Activated gamma-delta T cell treated with anti-CD3 and anti-CD28 coated beads, Interleukin-2, amount 50 U/mL, for 16 hours (primary cell): ENCODE results near the gene TSPAN12.

Experiments
- DNase-seq: peaks from one replicate; pipeline ENCODE4 v3.0.0-alpha.2; 2020; ENCODE audit warnings: low read depth

The TSPAN12 gene

GRCh38 chr7:120743128-120743527 is 114.8 kb downstream of the TSPAN12 start:
- DNase-seq: no peak

DNA sequence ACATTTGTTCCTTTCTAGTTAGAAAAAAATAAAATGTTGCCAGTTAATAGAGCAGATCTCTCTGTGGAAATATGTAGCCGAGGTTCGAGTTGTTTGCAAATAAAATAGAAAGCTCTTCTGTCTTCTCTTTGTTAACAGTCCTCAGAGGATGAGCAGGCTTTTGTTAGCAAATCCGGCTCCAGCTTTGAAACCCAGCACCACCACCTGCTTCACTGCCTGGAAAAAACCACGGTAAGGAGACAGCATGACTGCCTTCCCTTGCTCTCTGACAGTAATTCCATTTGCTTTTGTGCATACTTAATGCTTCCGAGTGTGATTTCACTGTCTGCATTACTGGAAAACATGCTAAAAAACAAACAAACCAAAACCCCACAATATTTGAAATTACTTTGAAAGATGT is 115.6 kb downstream of the TSPAN12 start:
- no peak for DNase-seq

DNA sequence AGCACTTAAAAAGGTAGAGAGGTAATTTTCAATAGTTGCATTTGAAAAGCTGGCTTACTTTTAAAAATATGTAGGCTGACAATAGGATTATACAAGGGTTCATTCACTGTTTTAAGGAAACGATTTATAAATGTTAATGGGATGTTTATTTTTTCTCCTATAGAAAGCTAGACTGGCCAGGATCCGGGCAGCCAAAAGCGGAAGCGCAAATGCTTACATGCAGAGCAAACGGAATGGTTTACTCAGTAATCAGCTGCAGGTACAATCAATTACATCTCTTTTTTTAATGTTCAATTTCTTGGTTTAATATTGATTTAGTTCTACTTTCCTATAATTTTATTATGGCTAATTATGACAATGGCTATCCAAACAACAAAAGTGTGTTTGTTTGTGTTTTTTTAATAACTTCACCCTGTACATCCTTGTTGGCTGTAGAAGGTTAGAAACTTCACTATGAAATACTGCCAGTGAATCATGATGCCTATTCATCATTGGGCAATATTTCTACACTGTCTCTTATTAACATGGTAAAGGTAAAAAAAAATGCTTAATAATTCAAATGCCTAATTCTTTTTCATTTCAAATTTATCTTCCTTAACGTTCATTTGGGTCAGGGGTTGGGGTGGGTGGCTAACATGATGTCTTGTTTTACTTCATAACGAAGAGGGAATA is 116.4 kb downstream of the TSPAN12 start:
- DNase-seq: no peak

GRCh38 chr7:120740348-120740747 is 117.6 kb downstream of the TSPAN12 start:
- DNase-seq: no peak

- no peak for DNase-seq
These were observed 119.1 kb downstream of the TSPAN12 start for GRCh38 chr7:120738816-120739215.
